ENCODE results near the gene CAPN13.

CAPN13 gene

GRCh38 chr2:30826481-30826880 is 19.2 kb upstream of the CAPN13 start:
- H3K9me3 ChIP-seq (ENCODE audit: severe bottlenecking): peaks cover 13% of the 10 kb centered on the region
- no peaks in the 10 kb centered on the region for H3K27me3 ChIP-seq (ENCODE audit: insufficient read depth, low read depth, severe bottlenecking)
- H3K36me3 ChIP-seq: no peaks in the 10 kb centered on the region
- DNase-seq: no peak
- no peak overlapping the region for H3K4me3 ChIP-seq (ENCODE audit: low read depth, low read length)
- H3K27ac ChIP-seq: no peak overlapping the region
- TF ChIP-seq, protein P1, sequence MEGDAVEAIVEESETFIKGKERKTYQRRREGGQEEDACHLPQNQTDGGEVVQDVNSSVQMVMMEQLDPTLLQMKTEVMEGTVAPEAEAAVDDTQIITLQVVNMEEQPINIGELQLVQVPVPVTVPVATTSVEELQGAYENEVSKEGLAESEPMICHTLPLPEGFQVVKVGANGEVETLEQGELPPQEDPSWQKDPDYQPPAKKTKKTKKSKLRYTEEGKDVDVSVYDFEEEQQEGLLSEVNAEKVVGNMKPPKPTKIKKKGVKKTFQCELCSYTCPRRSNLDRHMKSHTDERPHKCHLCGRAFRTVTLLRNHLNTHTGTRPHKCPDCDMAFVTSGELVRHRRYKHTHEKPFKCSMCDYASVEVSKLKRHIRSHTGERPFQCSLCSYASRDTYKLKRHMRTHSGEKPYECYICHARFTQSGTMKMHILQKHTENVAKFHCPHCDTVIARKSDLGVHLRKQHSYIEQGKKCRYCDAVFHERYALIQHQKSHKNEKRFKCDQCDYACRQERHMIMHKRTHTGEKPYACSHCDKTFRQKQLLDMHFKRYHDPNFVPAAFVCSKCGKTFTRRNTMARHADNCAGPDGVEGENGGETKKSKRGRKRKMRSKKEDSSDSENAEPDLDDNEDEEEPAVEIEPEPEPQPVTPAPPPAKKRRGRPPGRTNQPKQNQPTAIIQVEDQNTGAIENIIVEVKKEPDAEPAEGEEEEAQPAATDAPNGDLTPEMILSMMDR (IDR thresholded peaks at IDR 0.05; ENCODE audit: low read depth, low read length): no peak

GRCh38 chr2:30823452-30823851 is 16.2 kb upstream of the CAPN13 start:
- peak; percentile 61 for DNase-seq
- no peaks in the 10 kb centered on the region for H3K9me3 ChIP-seq (ENCODE audit: severe bottlenecking)
- no peaks in the 10 kb centered on the region for H3K27me3 ChIP-seq (ENCODE audit: insufficient read depth, low read depth, severe bottlenecking)
- H3K27ac ChIP-seq: peak overlapping the region; percentile 17; the same call in 1 of the 2 replicates
- no peaks in the 10 kb centered on the region for H3K36me3 ChIP-seq
- TF ChIP-seq, protein P1 (IDR thresholded peaks at IDR 0.05; ENCODE audit: low read depth, low read length): no peak
- no peak overlapping the region for H3K4me3 ChIP-seq (ENCODE audit: low read depth, low read length)

GRCh38 chr2:30821960-30822359 is 14.7 kb upstream of the CAPN13 start:
- TF ChIP-seq, protein P1 (IDR thresholded peaks at IDR 0.05; ENCODE audit: low read depth, low read length): no peak
- H3K9me3 ChIP-seq (ENCODE audit: severe bottlenecking): no peaks in the 10 kb centered on the region
- H3K4me3 ChIP-seq (ENCODE audit: low read depth, low read length): no peak overlapping the region
- H3K27me3 ChIP-seq (ENCODE audit: insufficient read depth, low read depth, severe bottlenecking): no peaks in the 10 kb centered on the region
- DNase-seq: no peak
- no peak overlapping the region for H3K27ac ChIP-seq
- no peaks in the 10 kb centered on the region for H3K36me3 ChIP-seq

- no peak for DNase-seq
- Histone ChIP-seq H3K9me3 (ENCODE audit: severe bottlenecking) (no peaks in the 10 kb centered on the region), H3K4me3 (ENCODE audit: low read depth, low read length) (no peak overlapping the region), H3K27me3 (ENCODE audit: insufficient read depth, low read depth, severe bottlenecking) (no peaks in the 10 kb centered on the region), H3K36me3 (no peaks in the 10 kb centered on the region), H3K27ac (no peak overlapping the region)
- TF ChIP-seq, protein P1 (IDR thresholded peaks at IDR 0.05; ENCODE audit: low read depth, low read length): no peak
Observed at GRCh38 chr2:30820381-30821055, 13.3 kb upstream of the CAPN13 start.

DNA sequence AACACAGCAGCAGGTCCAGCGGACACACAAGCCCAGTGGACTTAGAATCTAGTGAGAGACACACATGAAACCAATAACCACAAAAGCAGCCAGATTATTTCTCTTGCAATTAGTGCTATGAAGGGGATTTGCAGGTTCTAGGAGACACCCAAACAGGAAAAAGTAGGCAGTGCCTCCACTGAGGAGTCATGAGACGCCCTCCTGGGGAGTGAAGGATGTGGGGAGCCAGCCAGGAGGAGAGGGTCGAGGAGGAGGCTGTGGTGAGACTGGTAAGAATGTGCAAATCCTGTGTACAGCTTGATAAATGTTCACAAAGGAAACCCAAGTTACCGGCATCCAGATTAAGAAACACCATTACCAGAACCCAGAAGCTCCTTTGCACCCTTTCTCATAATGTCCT is 2.7 kb upstream of the CAPN13 start:
- no peaks in the 10 kb centered on the region for H3K9me3 ChIP-seq (ENCODE audit: severe bottlenecking)
- no peaks in the 10 kb centered on the region for H3K27me3 ChIP-seq (ENCODE audit: insufficient read depth, low read depth, severe bottlenecking)
- H3K36me3 ChIP-seq: no peaks in the 10 kb centered on the region
- DNase-seq: no peak
- H3K4me3 ChIP-seq (ENCODE audit: low read depth, low read length): no peak overlapping the region
- TF ChIP-seq, protein P1 (IDR thresholded peaks at IDR 0.05; ENCODE audit: low read depth, low read length): no peak
- H3K27ac ChIP-seq: no peak overlapping the region

DNA sequence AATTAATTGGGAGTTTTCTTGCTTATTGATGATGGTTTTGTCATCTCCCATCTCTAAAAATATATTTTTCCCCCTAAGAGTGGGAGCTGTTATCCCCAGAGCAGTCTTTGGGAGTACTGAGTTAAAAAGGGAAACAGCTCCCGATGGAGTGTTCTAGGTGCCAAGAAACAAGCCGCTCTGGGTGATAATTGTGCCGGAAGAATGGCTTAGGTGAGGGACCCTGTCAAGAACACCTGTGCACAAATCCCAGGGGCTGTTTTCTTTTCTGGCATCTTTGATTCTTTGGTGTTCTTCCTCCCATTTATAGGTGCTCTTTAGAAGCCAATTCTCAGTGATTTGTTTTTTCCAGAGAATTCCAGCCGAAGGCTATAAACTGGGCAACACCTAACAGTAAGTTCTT is 1.4 kb upstream of the CAPN13 start:
- Histone ChIP-seq H3K36me3 (no peaks in the 10 kb centered on the region), H3K27ac (no peak overlapping the region), H3K4me3 (ENCODE audit: low read depth, low read length) (no peak overlapping the region), H3K9me3 (ENCODE audit: severe bottlenecking) (no peaks in the 10 kb centered on the region), H3K27me3 (ENCODE audit: insufficient read depth, low read depth, severe bottlenecking) (no peaks in the 10 kb centered on the region)
- DNase-seq: no peak
- TF ChIP-seq, protein P1 (IDR thresholded peaks at IDR 0.05; ENCODE audit: low read depth, low read length): no peak

All from WERI-Rb-1 (cell line).